Thyroid gland (tissue), 4 donors: ENCODE data around the gene MFGE8. TPM values are rescaled to one million over a fixed set of nuclear protein-coding genes. Genes with fewer than 3 reads are reported as not detected.

Experiments used
- DNase-seq, 2 donors: peaks; one replicate each; pipeline ENCODE4 v3.0.0-alpha.2; 2019
- H3K27ac ChIP-seq, 3 donors: fragments of 200-600 bp; sonication (generic); 1 replicate in 2 of 3; 2 replicates in 1 of 3; pipeline ENCODE4 v1.5.1; 2016 to 2019; ENCODE audit warnings: mild to moderate bottlenecking in 1 of 3, moderate library complexity in 1 of 3
- H3K27me3 ChIP-seq: fragments of 200-600 bp; sonication (generic); one replicate; pipeline ENCODE4 v1.5.1; 2019
- H3K36me3 ChIP-seq, 2 donors: fragments of 200-600 bp; sonication (generic); one replicate each; pipeline ENCODE4 v1.5.1; 2016 to 2019
- H3K4me1 ChIP-seq, 2 donors: fragments of 200-600 bp; sonication (generic); one replicate each; pipeline ENCODE4 v1.5.1; 2017 to 2019
- H3K4me3 ChIP-seq, 3 donors: fragments of 200-600 bp; sonication (generic); replicated peaks in 1 of 3; 1 replicate in 2 of 3; 2 replicates in 1 of 3; pipeline ENCODE4 v1.5.1; 2016; ENCODE audit warnings: mild to moderate bottlenecking in 1 of 3
- H3K9me3 ChIP-seq: fragments of 200-600 bp; sonication (generic); one replicate; pipeline ENCODE4 v1.5.1; 2017
- POLR2A ChIP-seq, 2 donors: fragments of 450-650 bp; IDR thresholded peaks; one replicate each; pipeline ENCODE4 v1.6.1; 2017; ENCODE audit warnings: antibody characterized with exemption in 2 of 2, mild to moderate bottlenecking in 2 of 2, moderate library complexity in 1 of 2
- WGBS, 2 donors: methylation state at CpG; one replicate each; pipeline ENCODE4 v1.1.5; 2017; 5-methylcytosine and 5-hydroxymethylcytosine counted together
- intact Hi-C: fragments of 100-400 bp; cut with DNase I; formaldehyde crosslinking; loops from one replicate; pipeline ENCODE4 v1.15.1; 2023
- total RNA-seq, 4 donors: library from RNA; depleted of rRNA; stranded (reverse); fragments of >200 nt; gene quantifications; one replicate each; pipeline ENCODE4 v1.2.3, GENCODE V29; 2016
- TF ChIP-seq, protein P1 (sequence below), 6 experiments: fragments of 200-600 bp in 3 of 6; fragments of 450-650 bp in 3 of 6; sonication (generic) in 3 of 6; IDR thresholded peaks; one replicate each; pipeline ENCODE4 v1.5.1; 2016 to 2019; ENCODE audit warnings: antibody characterized with exemption in 6 of 6, mild to moderate bottlenecking in 2 of 6, inconsistent platforms in 1 of 6, moderate library complexity in 1 of 6

Gene MFGE8
- total RNA-seq, 4 donors from 2014 or later = 94.8 to 161 (median 101) TPM

DNA sequence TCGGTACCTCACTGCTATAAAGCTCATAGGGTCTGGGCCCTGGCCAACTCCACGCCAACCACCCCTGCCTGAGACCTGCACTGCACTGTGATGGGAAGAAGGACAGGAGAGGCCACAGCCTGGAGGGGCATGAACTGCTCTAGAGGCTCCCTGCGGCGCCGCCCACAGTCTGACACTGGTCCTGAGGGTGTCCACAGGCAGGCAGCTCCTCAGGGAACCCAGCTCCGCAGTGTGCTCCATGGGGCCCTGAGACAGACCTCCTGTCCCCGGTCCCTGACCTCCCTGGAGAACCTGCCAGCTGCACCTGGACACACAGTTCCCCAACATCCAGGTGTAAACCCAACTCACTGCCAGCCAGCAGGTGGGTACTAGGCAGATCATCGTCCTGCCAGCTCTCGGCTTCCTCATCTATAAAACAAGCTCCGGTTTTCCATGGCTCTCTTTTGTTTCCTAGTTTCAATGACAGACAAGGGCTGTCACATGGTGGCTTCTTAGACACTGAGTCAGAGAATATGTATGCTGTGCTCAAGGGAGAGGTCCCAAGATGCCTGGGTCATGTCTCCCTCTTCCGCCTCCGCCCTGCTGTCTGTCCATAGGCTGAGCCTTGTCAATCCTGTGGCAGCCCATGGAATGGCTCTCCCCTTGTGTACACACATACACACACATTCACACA is 12.7 kb downstream of the MFGE8 start:
- Histone ChIP-seq H3K36me3 (no peaks in the 10 kb centered on the region), H3K27ac (no peak overlapping the region), H3K9me3 (no peaks in the 10 kb centered on the region), H3K27me3 (no peaks in the 10 kb centered on the region), H3K4me3 (no peak overlapping the region), H3K4me1 (peaks cover 16 to 29% of the 10 kb centered on the region in 2 donors)
- TF ChIP-seq POLR2A (IDR thresholded peaks at IDR 0.05) = no peak
- TF ChIP-seq, protein P1, sequence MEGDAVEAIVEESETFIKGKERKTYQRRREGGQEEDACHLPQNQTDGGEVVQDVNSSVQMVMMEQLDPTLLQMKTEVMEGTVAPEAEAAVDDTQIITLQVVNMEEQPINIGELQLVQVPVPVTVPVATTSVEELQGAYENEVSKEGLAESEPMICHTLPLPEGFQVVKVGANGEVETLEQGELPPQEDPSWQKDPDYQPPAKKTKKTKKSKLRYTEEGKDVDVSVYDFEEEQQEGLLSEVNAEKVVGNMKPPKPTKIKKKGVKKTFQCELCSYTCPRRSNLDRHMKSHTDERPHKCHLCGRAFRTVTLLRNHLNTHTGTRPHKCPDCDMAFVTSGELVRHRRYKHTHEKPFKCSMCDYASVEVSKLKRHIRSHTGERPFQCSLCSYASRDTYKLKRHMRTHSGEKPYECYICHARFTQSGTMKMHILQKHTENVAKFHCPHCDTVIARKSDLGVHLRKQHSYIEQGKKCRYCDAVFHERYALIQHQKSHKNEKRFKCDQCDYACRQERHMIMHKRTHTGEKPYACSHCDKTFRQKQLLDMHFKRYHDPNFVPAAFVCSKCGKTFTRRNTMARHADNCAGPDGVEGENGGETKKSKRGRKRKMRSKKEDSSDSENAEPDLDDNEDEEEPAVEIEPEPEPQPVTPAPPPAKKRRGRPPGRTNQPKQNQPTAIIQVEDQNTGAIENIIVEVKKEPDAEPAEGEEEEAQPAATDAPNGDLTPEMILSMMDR (IDR thresholded peaks at IDR 0.05) = no peak
- WGBS, 2 donors = 94 to 95% methylated on average over 12 of the region's 12 CpGs
- intact Hi-C loops = loop anchor here (5.0 to 10.0 kb wide), 2 partner anchors 114 to 277 kb away; no protein-coding TSS in a partner anchor
- DNase-seq = no peak

- no peaks in the 10 kb centered on the region for H3K27me3 ChIP-seq
- no peaks in the 10 kb centered on the region for H3K36me3 ChIP-seq
- no peak overlapping the region for H3K4me3 ChIP-seq
- no peak for DNase-seq
- intact Hi-C loops = loop anchor here (10.0 kb wide), 2 partner anchors 274 to 346 kb away; partner anchors contain the start of genes AEN and FANCI
- WGBS, 2 donors = 92 to 95% methylated on average over 9 of the region's 9 CpGs
- H3K4me1 ChIP-seq = peaks cover 21 to 33% of the 10 kb centered on the region in 2 donors
- no peak overlapping the region for H3K27ac ChIP-seq
- no peak for TF ChIP-seq POLR2A (IDR thresholded peaks at IDR 0.05)
- TF ChIP-seq, protein P1 (IDR thresholded peaks at IDR 0.05) = no peak
- no peaks in the 10 kb centered on the region for H3K9me3 ChIP-seq
Measured at GRCh38 chr15:88899251-88899650, 13.9 kb downstream of the MFGE8 start.

DNA sequence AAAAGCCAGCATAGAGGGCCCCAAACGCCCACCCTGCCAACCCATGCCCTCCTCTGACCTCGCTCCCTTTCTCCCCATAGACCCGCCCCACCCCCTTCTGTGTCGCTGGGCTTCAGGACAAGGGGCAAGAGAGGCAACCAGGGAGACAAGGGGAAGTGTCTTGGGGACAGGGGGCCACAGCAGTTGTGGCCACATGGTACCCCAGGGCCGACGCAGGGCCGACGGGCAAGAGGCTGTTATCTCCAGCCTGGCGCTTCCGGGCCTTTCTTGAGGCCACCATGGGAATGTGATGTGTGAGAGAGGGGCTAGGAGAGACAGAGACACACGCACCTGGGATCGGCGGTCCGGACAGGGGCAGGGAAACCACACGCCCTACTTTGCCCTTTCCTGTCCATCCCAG is 14.4 kb downstream of the MFGE8 start:
- intact Hi-C loops = loop anchor here (10.0 kb wide), 2 partner anchors 274 to 346 kb away; partner anchors contain the start of genes AEN and FANCI
- TF ChIP-seq POLR2A (IDR thresholded peaks at IDR 0.05) = no peak
- TF ChIP-seq, protein P1 (IDR thresholded peaks at IDR 0.05) = no peak
- H3K9me3 ChIP-seq = no peaks in the 10 kb centered on the region
- H3K4me1 ChIP-seq = peaks cover 21 to 35% of the 10 kb centered on the region in 2 donors
- no peaks in the 10 kb centered on the region for H3K36me3 ChIP-seq
- H3K27me3 ChIP-seq = no peaks in the 10 kb centered on the region
- no peak for DNase-seq
- H3K4me3 ChIP-seq = no peak overlapping the region
- 84 to 92% methylated on average over 15 of the region's 15 CpGs for WGBS, 2 donors
- H3K27ac ChIP-seq = no peak overlapping the region

GRCh38 chr15:88897456-88898194 is 15.6 kb downstream of the MFGE8 start:
- Histone ChIP-seq H3K27ac (peak overlapping the region; percentile 36 to 85 (median 80)), H3K9me3 (no peaks in the 10 kb centered on the region), H3K4me3 (no peak overlapping the region), H3K36me3 (no peaks in the 10 kb centered on the region), H3K4me1 (peaks cover 21 to 35% of the 10 kb centered on the region in 2 donors), H3K27me3 (no peaks in the 10 kb centered on the region)
- intact Hi-C loops = loop anchor here (10.0 kb wide), 2 partner anchors 273 to 347 kb away; partner anchors contain the start of genes AEN and FANCI
- 19 to 44% methylated on average over 5 to 12 of the region's 12 CpGs for WGBS, 2 donors
- peak; percentile 88 to 94 for DNase-seq
- peak in 1 of 2 donors; percentile 22 for TF ChIP-seq POLR2A (IDR thresholded peaks at IDR 0.05)
- TF ChIP-seq, protein P1 (IDR thresholded peaks at IDR 0.05) = peak; percentile 20 to 74 (median 58)
